GM12892 (cell line): ENCODE data around the gene MXRA8.

ENCODE experiments used
- DNase-seq: peaks from one replicate; pipeline ENCODE4 v3.0.0; 2011; ENCODE audit not compliant: insufficient read length
- FAIRE-seq: peaks from 2 replicates; lab custom pipeline; 2011; peaks lifted over from hg19 to GRCh38; lab: Jason Lieb, UNC
- POLR2A ChIP-seq: IDR thresholded peaks from 2 replicates; pipeline ENCODE4 v1.6.1; 2011; ENCODE audit warnings: low read depth, low read length, control low read depth
- POLR2AphosphoS5 ChIP-seq: IDR thresholded peaks from 2 replicates; pipeline ENCODE4 v1.6.1; 2011; ENCODE audit warnings: low read depth, low read length, control low read depth
- TAF1 ChIP-seq: IDR thresholded peaks from 2 replicates; pipeline ENCODE4 v1.6.1; 2011; ENCODE audit warnings: low read depth, mild to moderate bottlenecking, control low read depth, low read length, borderline replicate concordance

The MXRA8 gene

DNA sequence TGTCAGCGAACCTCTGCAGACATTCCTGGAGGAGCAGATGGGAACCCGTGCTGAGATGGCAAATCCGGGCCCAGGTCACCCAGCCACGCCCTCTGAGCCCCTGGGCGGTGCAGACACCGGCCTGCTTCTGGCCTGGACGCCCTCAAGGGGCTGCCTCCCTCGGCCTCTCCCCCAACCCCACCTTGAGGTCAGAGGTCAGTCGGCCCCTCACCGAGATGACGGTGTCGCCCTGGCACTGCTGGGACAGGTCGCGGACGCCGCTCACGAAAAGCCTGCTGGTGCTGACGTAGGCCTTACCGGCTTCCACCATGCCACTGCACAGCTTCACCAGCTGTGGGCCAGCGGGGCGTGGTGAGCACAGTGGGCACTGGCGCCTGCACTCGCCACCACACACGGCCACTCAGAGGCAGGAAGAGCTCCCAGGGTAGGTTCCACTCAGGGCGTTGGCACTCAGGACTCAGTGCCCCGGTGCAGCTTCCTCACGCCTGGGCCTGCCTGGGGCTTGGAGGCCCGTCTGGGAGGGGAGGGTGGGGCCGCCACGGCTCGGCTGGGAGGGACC is 55.3 kb downstream of the MXRA8 start:
- FAIRE-seq (no peak), DNase-seq (no peak)
- no peak for TF ChIP-seq TAF1
- no peak for TF ChIP-seq POLR2A
- TF ChIP-seq POLR2AphosphoS5, result no peak
